Spinal cord (tissue), 10 donors: Measurements from ENCODE around the gene TWF1. TPM values are rescaled to one million over a fixed set of nuclear protein-coding genes. Genes with fewer than 3 reads are reported as not detected.

Experiments used
- DNase-seq, 6 donors: peaks; one replicate each; pipeline versions ENCODE4 v3.0.0 to v3.0.0-alpha.2; 2013 to 2015; ENCODE audit warnings: low spot score in 6 of 6, low read depth in 4 of 6
- H3K27ac ChIP-seq: one replicate; pipeline ENCODE4 v1.5.1; 2013; ENCODE audit warnings: low read depth, low read length, control low read depth
- H3K27me3 ChIP-seq: one replicate; pipeline ENCODE4 v1.6.1; 2013; ENCODE audit warnings: low read length; ENCODE audit not compliant: control insufficient read depth, insufficient read depth
- H3K36me3 ChIP-seq: one replicate; pipeline ENCODE4 v1.6.1; 2013; ENCODE audit warnings: low read length; ENCODE audit not compliant: control insufficient read depth, insufficient read depth
- H3K4me1 ChIP-seq: one replicate; pipeline ENCODE4 v1.6.1; 2013; ENCODE audit warnings: low read length; ENCODE audit not compliant: control insufficient read depth, insufficient read depth
- H3K4me3 ChIP-seq: one replicate; pipeline ENCODE4 v1.5.1; 2013; ENCODE audit warnings: low read depth, low read length, control low read depth
- H3K9me3 ChIP-seq: one replicate; pipeline ENCODE4 v1.6.1; 2013; ENCODE audit warnings: low read length; ENCODE audit not compliant: control insufficient read depth, insufficient read depth
- WGBS: methylation state at CpG from one replicate; pipeline ENCODE4 v1.1.5; 2013; ENCODE audit warnings: missing lambda C conversion rate; ENCODE audit not compliant: insufficient coverage; 5-methylcytosine and 5-hydroxymethylcytosine counted together
- polyA plus RNA-seq, 2 donors: library from polyadenylated mRNA; unstranded; fragments of 120-200 nt; gene quantifications; one replicate each; pipeline ENCODE4 v1.2.1, GENCODE V29; 2013; ENCODE audit not compliant: insufficient read length in 2 of 2
- total RNA-seq, 2 donors: library from RNA; depleted of rRNA in 1 of 2; stranded (reverse); fragments of 120-200 nt in 1 of 2; fragments of >200 nt in 1 of 2; gene quantifications; one replicate each; pipeline versions ENCODE4 v1.2.3 to v1.2.4, GENCODE V29; 2013 to 2014
- donor health status: healthy.

Gene TWF1
- total and polyA plus RNA-seq, 4 donors: 69.6 to 137 (median 98.8) TPM

- Histone ChIP-seq H3K27me3 (no peaks in the 10 kb centered on the region), H3K36me3 (peaks cover 4% of the 10 kb centered on the region), H3K4me1 (no peaks in the 10 kb centered on the region), H3K27ac (no peak overlapping the region), H3K4me3 (no peak overlapping the region), H3K9me3 (no peaks in the 10 kb centered on the region)
- no peak for DNase-seq
- WGBS: no CpG with 5 or more reads among the region's 3 CpGs
These were observed 55.3 kb downstream of the TWF1 start for GRCh38 chr12:43750814-43751213.

- no peak overlapping the region for H3K27ac ChIP-seq
- peaks cover 4% of the 10 kb centered on the region for H3K36me3 ChIP-seq
- 100% methylated on average over 3 of the region's 5 CpGs for WGBS
- no peaks in the 10 kb centered on the region for H3K27me3 ChIP-seq
- H3K4me3 ChIP-seq: no peak overlapping the region
- no peak for DNase-seq
- H3K4me1 ChIP-seq: no peaks in the 10 kb centered on the region
- H3K9me3 ChIP-seq: no peaks in the 10 kb centered on the region
These were observed 57.1 kb downstream of the TWF1 start for GRCh38 chr12:43749016-43749415.

GRCh38 chr12:43744826-43745225 lies 61.3 kb downstream of the TWF1 start:
- H3K27ac ChIP-seq: no peak overlapping the region
- H3K9me3 ChIP-seq: no peaks in the 10 kb centered on the region
- H3K4me1 ChIP-seq: no peaks in the 10 kb centered on the region
- DNase-seq: no peak
- H3K27me3 ChIP-seq: no peaks in the 10 kb centered on the region
- no peak overlapping the region for H3K4me3 ChIP-seq
- H3K36me3 ChIP-seq: peaks cover 4% of the 10 kb centered on the region

Other genes starting within 250 kb of the TWF1 start
- 10 to 100 TPM; 21.4 to 27.1 TPM for gene PUS7L, start 47.5 kb downstream of the TWF1 start, total RNA-seq
- 10 to 100 TPM; 10.9 to 13.5 TPM for gene PUS7L, start 47.5 kb downstream of the TWF1 start, polyA plus RNA-seq
- 10 to 100 TPM; 12.7 to 18.5 TPM for gene IRAK4, start 47.4 kb downstream of the TWF1 start, total RNA-seq
- gene IRAK4, start 47.4 kb downstream of the TWF1 start, polyA plus RNA-seq: 1 to 10 TPM; 9.8 to 10.0 TPM
- gene TMEM117, start 29.8 kb upstream of the TWF1 start, total RNA-seq: 10 to 100 TPM; 30.4 to 52.8 TPM
- 10 to 100 TPM; 14.7 to 15.8 TPM for gene TMEM117, start 29.8 kb upstream of the TWF1 start, polyA plus RNA-seq